Activated CD8-positive, alpha-beta T cell treated with anti-CD3 and anti-CD28 coated beads, Interleukin-2, amount 10 ng/mL, durations not matched to agents 7 days and 5 days (primary cell): ENCODE data around the gene MBOAT1. TPM values are rescaled to one million over a fixed set of nuclear protein-coding genes. Genes with fewer than 3 reads are reported as not detected.
A peak's percentile ranks its signal among the peaks of the same experiment; 100 is the strongest.

ENCODE experiments used
- ATAC-seq: fragments of 150-1000 bp; cut with Tn5 transposase; one replicate; pipeline ENCODE4 v1.10.0; 2021; ENCODE audit warnings: moderate library complexity
- CTCF ChIA-PET: fragments of 350-600 bp; sonication (Branson Sonifier 250); formaldehyde crosslinking; loops from one replicate; lab custom pipeline; 2021; ENCODE audit warnings: antibody characterized with exemption; lab: Charles Lee
- POLR2A ChIA-PET: fragments of 350-600 bp; sonication (Branson Sonifier 250); formaldehyde crosslinking; loops from one replicate; lab custom pipeline; 2021; ENCODE audit warnings: antibody characterized with exemption; lab: Charles Lee
- DNase-seq: peaks from one replicate; pipeline ENCODE4 v3.0.0-alpha.2; 2020
- H3K27ac Mint-ChIP-seq: one replicate; pipeline ENCODE4 v1.8.0; 2021; ENCODE audit warnings: mild to moderate bottlenecking, mixed read lengths
- H3K27me3 Mint-ChIP-seq: one replicate; pipeline ENCODE4 v1.8.0; 2021; ENCODE audit warnings: low read depth, mixed read lengths
- H3K36me3 Mint-ChIP-seq: one replicate; pipeline ENCODE4 v1.8.0; 2021; ENCODE audit warnings: low read depth, mixed read lengths
- H3K4me1 Mint-ChIP-seq: one replicate; pipeline ENCODE4 v1.8.0; 2021; ENCODE audit warnings: low read depth, mixed read lengths
- H3K4me3 Mint-ChIP-seq: one replicate; pipeline ENCODE4 v1.8.0; 2021; ENCODE audit warnings: mild to moderate bottlenecking, mixed read lengths
- H3K9me3 Mint-ChIP-seq: one replicate; pipeline ENCODE4 v1.8.0; 2022; ENCODE audit warnings: mixed read lengths; ENCODE audit not compliant: insufficient read depth
- total RNA-seq, 2 experiments: library from RNA; stranded (reverse); gene quantifications; one replicate each; pipeline ENCODE4 v1.2.3, GENCODE V29; 2021

The MBOAT1 gene
- total RNA-seq, 2 experiments from 2014 or later = 14.2 to 15.5 TPM

DNA sequence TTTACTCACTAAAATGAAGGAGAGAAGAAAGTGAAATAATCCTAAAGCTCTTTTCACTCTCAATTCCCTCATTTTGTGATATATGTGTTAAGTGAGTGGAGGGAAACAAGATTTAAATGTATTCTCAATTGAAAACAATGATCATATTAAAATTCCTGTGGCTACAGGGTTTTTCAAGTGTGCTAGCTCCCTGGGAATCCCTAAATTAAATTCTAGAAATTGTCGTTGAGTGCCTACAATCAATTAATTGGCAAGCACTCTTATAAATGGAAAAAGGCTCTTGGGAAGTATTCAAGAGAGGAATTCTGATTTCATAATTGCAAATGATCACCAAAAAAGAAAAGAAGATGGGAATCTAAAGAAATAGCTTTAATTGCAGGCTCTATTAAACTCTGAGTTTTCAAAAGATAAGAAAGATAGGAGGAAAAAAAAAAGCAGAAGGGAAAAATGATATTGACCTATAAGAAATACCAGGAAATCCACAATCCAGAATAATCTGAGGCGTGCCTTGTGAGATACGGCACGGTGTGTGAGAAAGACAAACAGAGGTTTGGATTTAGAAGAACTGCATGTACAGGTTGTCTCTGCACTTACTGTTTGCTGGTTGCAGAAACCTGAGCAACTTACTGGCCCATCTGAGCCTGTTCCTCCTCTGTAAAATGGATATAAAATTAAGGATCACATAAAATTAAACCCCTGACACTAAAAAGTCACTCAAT is 18.3 kb upstream of the MBOAT1 start:
- no peaks in the 10 kb centered on the region for H3K9me3 Mint-ChIP-seq
- no peaks in the 10 kb centered on the region for H3K4me1 Mint-ChIP-seq
- ChIA-PET CTCF (no interaction called here), POLR2A (no interaction called here)
- no peak for ATAC-seq
- no peak overlapping the region for H3K4me3 Mint-ChIP-seq
- no peak for DNase-seq
- H3K27ac Mint-ChIP-seq = no peak overlapping the region
- no peaks in the 10 kb centered on the region for H3K36me3 Mint-ChIP-seq
- peaks cover 4% of the 10 kb centered on the region for H3K27me3 Mint-ChIP-seq

DNA sequence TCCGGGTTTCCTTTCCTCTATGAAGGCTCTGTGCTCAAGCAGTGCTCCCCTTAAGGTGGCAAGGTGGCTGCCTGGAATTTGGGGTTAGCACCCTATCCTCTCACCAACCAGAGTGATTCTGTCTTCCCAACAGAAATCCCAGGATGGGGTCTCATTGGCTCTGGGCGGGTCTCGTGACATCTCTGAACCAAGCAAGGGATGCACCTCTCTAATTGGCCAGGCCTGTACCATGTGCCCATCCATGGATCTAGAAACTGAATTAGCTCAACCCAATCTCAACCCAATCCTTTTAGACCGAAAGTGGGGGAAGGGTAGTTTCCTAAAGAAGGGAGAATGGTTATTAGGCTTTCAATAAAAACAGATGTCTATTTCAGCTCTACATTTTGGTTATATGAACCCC is 17.6 kb upstream of the MBOAT1 start:
- ChIA-PET CTCF (no interaction called here), POLR2A (no interaction called here)
- H3K27ac Mint-ChIP-seq = no peak overlapping the region
- no peak for ATAC-seq
- no peaks in the 10 kb centered on the region for H3K36me3 Mint-ChIP-seq
- DNase-seq = no peak
- no peak overlapping the region for H3K4me3 Mint-ChIP-seq
- H3K27me3 Mint-ChIP-seq = peaks cover 5% of the 10 kb centered on the region
- H3K4me1 Mint-ChIP-seq = no peaks in the 10 kb centered on the region
- no peaks in the 10 kb centered on the region for H3K9me3 Mint-ChIP-seq

- POLR2A ChIA-PET = no interaction called here
Measured at GRCh38 chr6:20227350-20227749, 15.1 kb upstream of the MBOAT1 start.

GRCh38 chr6:20223141-20223540 is 10.9 kb upstream of the MBOAT1 start:
- ChIA-PET POLR2A (no interaction called here), CTCF (no interaction called here)
- Mint-ChIP-seq H3K36me3 (no peaks in the 10 kb centered on the region), H3K4me1 (no peaks in the 10 kb centered on the region), H3K27me3 (peaks cover 7% of the 10 kb centered on the region), H3K4me3 (no peak overlapping the region), H3K9me3 (no peaks in the 10 kb centered on the region), H3K27ac (no peak overlapping the region)
- no peak for ATAC-seq
- no peak for DNase-seq

More at GRCh38 chr6:20227350-20227749, 15.1 kb upstream of the MBOAT1 start:
- no peak overlapping the region for H3K4me3 Mint-ChIP-seq
- no peak for ATAC-seq
- H3K27me3 Mint-ChIP-seq = peaks cover 8% of the 10 kb centered on the region
- H3K27ac Mint-ChIP-seq = no peak overlapping the region
- H3K36me3 Mint-ChIP-seq = no peaks in the 10 kb centered on the region
- no peaks in the 10 kb centered on the region for H3K4me1 Mint-ChIP-seq
- H3K9me3 Mint-ChIP-seq = no peaks in the 10 kb centered on the region
- no peak for DNase-seq
- CTCF ChIA-PET = interaction anchor here (0.9 kb wide), 1 partner anchor 101 kb away, joined by 3 read pairs; no protein-coding TSS in a partner anchor

DNA sequence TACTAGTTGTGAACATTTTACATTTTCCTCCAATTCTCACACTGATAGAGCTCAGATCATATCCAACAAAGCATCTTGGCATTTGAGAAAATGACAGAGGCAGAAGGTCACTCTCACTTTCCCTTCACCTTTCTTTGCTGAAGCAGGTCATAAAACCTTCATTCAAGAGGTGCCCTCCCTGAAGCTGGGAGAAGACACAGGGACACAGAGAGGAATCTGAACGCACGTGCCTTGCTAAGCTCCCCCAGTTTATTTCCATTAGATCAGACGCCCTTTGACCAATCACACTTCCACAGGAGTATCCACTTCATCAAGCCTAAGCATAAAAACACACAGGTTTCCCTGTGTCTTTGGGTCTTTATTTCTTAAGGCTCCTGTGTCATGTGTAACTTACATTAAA is 9.2 kb upstream of the MBOAT1 start:
- ATAC-seq (no peak), DNase-seq (no peak)
- H3K27ac Mint-ChIP-seq = no peak overlapping the region
- H3K36me3 Mint-ChIP-seq = no peaks in the 10 kb centered on the region
- no peaks in the 10 kb centered on the region for H3K9me3 Mint-ChIP-seq
- no peak overlapping the region for H3K4me3 Mint-ChIP-seq
- ChIA-PET POLR2A (no interaction called here), CTCF (no interaction called here)
- H3K27me3 Mint-ChIP-seq = peaks cover 10% of the 10 kb centered on the region
- no peaks in the 10 kb centered on the region for H3K4me1 Mint-ChIP-seq

DNA sequence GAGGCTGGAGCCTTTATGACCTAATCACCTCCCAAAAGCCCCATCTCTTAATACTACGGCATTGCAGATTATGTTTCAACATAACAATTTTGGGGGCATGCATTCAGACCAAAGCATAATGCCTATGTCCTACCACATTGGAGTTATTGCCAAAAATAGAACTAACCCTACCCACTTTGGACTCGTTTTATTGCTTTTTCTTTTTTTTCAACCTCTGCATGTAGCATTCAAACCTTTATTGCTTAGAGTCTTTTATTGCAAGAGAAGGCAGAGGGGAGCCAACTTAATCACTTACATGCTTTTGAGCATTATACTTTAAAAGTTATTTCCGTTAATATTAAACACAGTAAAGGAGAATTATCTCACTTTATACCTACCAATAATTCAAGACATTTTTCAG is 8.1 kb upstream of the MBOAT1 start:
- Mint-ChIP-seq H3K4me3 (no peak overlapping the region), H3K9me3 (no peaks in the 10 kb centered on the region), H3K27me3 (peaks cover 11% of the 10 kb centered on the region), H3K36me3 (no peaks in the 10 kb centered on the region), H3K4me1 (no peaks in the 10 kb centered on the region), H3K27ac (no peak overlapping the region)
- ChIA-PET CTCF (no interaction called here), POLR2A (no interaction called here)
- ATAC-seq = no peak
- DNase-seq = no peak

DNA sequence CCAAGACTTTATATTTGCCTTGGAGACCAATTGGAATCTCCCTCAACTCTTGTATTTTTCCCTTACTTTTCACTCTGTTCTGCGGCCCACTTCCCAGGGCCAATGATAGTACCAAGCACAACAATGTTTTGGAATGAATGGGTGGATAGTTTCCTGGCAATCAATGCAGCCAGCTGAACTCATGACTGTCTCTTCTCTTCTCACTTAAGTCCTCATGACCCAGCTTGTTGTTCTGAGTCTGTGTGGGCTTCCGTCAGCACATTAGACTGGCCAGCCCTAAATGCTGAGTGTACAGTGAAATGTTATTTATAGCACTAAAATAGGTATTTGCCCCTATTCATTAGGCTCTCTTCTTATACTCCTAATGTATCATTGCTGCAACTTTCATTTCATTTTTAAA is 5.6 kb upstream of the MBOAT1 start:
- H3K27me3 Mint-ChIP-seq = peaks cover 12% of the 10 kb centered on the region
- H3K4me1 Mint-ChIP-seq = peaks cover 8% of the 10 kb centered on the region
- DNase-seq = no peak
- ChIA-PET CTCF (interaction anchor here (1.0 to 2.0 kb wide), 3 partner anchors 44 to 125 kb away, joined by 3 to 8 read pairs (median 3); no protein-coding TSS in a partner anchor), POLR2A (no interaction called here)
- H3K36me3 Mint-ChIP-seq = no peaks in the 10 kb centered on the region
- H3K27ac Mint-ChIP-seq = no peak overlapping the region
- no peaks in the 10 kb centered on the region for H3K9me3 Mint-ChIP-seq
- no peak overlapping the region for H3K4me3 Mint-ChIP-seq
- no peak for ATAC-seq

GRCh38 chr6:20217324-20217855 is 5.1 kb upstream of the MBOAT1 start:
- Mint-ChIP-seq H3K27me3 (peaks cover 12% of the 10 kb centered on the region), H3K36me3 (no peaks in the 10 kb centered on the region), H3K27ac (no peak overlapping the region), H3K9me3 (no peaks in the 10 kb centered on the region), H3K4me3 (no peak overlapping the region), H3K4me1 (peaks cover 10% of the 10 kb centered on the region)
- ATAC-seq = no peak
- ChIA-PET CTCF (interaction anchor here (1.0 to 2.0 kb wide), 4 partner anchors 10 to 125 kb away, joined by 3 to 8 read pairs (median 4); no protein-coding TSS in a partner anchor), POLR2A (no interaction called here)
- no peak for DNase-seq

GRCh38 chr6:20215310-20215709 is 3.0 kb upstream of the MBOAT1 start:
- ChIA-PET POLR2A (no interaction called here), CTCF (interaction anchor here (3.9 kb wide), 1 partner anchor 89 kb away, joined by 13 read pairs; no protein-coding TSS in a partner anchor)
- Mint-ChIP-seq H3K36me3 (no peaks in the 10 kb centered on the region), H3K9me3 (no peaks in the 10 kb centered on the region), H3K27me3 (peaks cover 8% of the 10 kb centered on the region), H3K4me3 (no peak overlapping the region), H3K4me1 (peaks cover 21% of the 10 kb centered on the region), H3K27ac (no peak overlapping the region)
- ATAC-seq (no peak), DNase-seq (no peak)

DNA sequence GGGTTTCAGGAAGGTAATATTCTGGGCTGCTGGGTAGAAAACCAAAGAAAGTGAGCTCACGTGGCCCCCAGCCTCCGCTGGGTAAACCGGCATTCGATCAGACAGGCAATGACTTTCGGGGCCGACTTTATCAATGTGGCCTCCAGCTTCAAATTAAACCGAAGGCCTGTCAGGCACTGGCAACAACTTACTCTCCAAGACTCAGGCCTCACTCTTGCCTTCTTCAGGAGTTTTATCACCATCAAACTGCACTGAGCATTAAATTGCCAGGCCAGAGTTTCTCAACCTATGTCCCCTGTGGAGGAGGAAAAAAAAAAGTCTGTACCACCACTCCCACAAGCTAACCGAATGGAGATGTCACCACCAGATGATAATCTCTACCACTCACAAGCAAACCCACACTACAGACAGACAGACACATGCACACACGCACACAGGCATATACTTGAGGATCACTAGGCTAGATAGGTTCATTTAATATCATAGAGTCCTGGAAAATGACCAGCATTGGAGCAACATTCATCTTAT is 1.1 kb upstream of the MBOAT1 start:
- H3K4me3 Mint-ChIP-seq = peak overlapping the region; percentile 89
- ChIA-PET CTCF (interaction anchor here (0.6 to 3.9 kb wide), 11 partner anchors 9 to 1938 kb away, joined by 3 to 13 read pairs (median 4); no protein-coding TSS in a partner anchor), POLR2A (interaction anchor here (0.7 to 2.1 kb wide), 7 partner anchors 11 to 192 kb away, joined by 3 to 17 read pairs (median 3); no protein-coding TSS in a partner anchor)
- peak; percentile 30 for DNase-seq
- H3K36me3 Mint-ChIP-seq = no peaks in the 10 kb centered on the region
- H3K27ac Mint-ChIP-seq = peak overlapping the region; percentile 98
- H3K27me3 Mint-ChIP-seq = peaks cover 8% of the 10 kb centered on the region
- H3K9me3 Mint-ChIP-seq = no peaks in the 10 kb centered on the region
- H3K4me1 Mint-ChIP-seq = peaks cover 35% of the 10 kb centered on the region
- ATAC-seq = no peak

DNA sequence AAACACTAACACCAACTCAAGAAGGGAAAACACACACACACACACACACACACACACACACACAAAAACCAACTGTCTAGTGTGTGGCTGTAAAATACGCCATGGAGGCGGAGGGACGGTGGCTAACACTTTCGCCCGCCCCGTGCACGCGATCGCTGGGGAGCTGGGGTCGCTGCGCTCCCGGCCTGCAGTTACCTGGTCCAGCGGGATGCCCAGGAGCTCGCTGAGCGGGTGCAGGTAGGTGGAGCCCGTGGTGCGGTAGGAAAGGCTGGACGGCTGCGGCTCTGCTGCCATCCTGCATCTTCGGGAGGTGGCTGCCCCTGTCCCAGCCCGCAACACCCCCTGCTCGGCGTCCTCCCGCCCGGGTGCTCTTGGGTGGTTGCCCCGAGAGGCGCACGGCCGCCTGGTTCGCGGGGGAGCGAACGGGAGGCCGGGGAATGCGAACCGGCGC is 303 bp downstream of the MBOAT1 start:
- H3K27ac Mint-ChIP-seq = peak overlapping the region; percentile 83
- POLR2A ChIA-PET = interaction anchor here (0.6 to 2.1 kb wide), 6 partner anchors 10 to 193 kb away, joined by 3 to 17 read pairs (median 4); partner anchors contain the start of gene E2F3
- H3K27me3 Mint-ChIP-seq = peaks cover 6% of the 10 kb centered on the region
- no peaks in the 10 kb centered on the region for H3K36me3 Mint-ChIP-seq
- no peaks in the 10 kb centered on the region for H3K9me3 Mint-ChIP-seq
- H3K4me3 Mint-ChIP-seq = peak overlapping the region; percentile 84
- DNase-seq (peak; percentile 56), ATAC-seq (peak; percentile 43)
- CTCF ChIA-PET = interaction anchor here (0.7 to 3.9 kb wide), 4 partner anchors 85 to 627 kb away, joined by 3 to 13 read pairs (median 4); no protein-coding TSS in a partner anchor
- peaks cover 43% of the 10 kb centered on the region for H3K4me1 Mint-ChIP-seq
